Measurements from ENCODE around the gene NUDT3.
"Not testable (repeated sequence)": the region's sequence is repeated elsewhere in the genome, so short reads cannot be mapped to it uniquely, and the experiment has no call there.

NUDT3 gene

DNA sequence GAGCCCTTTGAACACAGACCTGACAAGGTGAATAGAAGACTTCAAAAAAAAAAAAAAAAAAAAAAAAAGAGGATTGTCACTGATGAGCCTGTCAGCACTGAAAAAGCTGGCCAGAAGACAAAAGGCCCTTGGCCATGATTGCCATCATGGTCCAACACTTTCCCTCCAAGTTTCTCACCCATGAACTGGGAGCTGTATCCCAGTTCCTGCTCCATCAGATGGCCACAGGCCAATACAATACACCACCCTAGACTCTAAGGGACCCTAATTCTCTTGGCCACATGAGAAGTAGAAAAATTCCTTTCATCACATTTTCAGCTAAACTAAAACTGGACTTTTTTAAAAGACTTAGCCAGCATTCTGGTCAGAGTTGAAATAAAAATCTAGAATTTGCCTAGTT lies 50.2 kb downstream of the NUDT3 start:
- DNase-seq (ENCODE audit: low spot score), result no peak

GRCh38 chr6:34341481-34341971 lies 50.9 kb downstream of the NUDT3 start:
- DNase-seq (ENCODE audit: low spot score), result no peak

GRCh38 chr6:34340906-34341480 lies 51.5 kb downstream of the NUDT3 start:
- no peak for DNase-seq (ENCODE audit: low spot score)

DNA sequence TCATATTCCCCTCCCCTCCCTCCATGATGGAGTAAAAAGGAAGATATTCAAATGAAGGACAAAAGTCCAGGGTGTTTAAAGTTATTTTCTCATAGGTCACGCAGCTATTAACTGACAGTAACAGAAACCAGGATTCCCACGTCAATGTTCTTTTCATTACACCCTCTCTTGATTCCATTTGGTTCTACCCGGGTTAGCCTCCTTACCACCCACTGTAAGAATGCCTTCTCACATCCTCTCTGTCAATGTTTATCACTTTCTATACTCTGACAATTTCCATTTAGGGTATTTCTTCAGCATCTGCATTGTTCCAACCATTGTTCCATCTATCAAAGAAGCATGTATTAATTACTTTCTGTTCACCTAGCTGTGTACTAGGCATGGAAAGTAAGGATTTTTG lies 52.1 kb downstream of the NUDT3 start:
- DNase-seq (ENCODE audit: low spot score), result no peak

- no peak for DNase-seq (ENCODE audit: low spot score)
Measured at GRCh38 chr6:34339971-34340370, 52.5 kb downstream of the NUDT3 start.

DNA sequence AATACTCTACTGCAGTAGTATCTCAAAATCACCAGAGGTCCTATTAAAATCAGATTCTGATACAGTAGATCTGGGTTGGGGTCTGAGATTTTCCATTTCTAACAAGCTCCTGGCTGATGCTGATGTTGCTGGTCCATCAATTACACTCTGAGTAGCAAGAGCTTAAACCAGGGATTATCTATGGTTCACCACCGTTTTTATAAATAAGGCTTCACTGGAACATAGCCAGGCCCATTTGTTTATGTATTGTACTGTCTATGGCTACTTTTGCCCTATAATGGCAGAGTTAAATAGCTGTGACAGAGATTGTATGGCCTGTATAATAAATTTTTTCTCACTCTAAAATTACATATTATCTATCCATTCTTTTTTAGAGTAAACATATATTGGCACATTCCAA lies 53.0 kb downstream of the NUDT3 start:
- DNase-seq (ENCODE audit: low spot score), result no peak

DNA sequence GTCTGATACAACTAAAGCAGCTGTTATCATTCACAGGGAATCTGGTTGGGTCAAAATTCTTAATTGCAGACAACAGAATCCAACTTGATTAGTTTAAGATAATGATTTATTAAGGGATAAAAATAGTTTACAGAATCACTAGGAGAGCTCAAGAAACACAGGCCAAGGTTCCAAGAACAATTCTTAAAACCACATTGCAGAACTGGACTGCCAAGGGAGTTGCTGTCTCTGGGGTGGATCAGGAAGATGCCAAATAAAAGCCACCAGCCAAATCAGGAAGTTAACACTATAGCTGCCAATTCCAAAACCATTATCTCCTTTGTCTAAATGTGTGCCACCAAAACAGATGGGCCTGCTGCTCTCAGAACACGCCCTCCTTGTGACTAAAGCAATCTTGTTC lies 53.7 kb downstream of the NUDT3 start:
- DNase-seq (ENCODE audit: low spot score), result no peak

GRCh38 chr6:34338377-34338776 lies 54.1 kb downstream of the NUDT3 start:
- DNase-seq (ENCODE audit: low spot score), result no peak

- DNase-seq (ENCODE audit: low spot score), result no peak
Measured at GRCh38 chr6:34334796-34335416, 57.6 kb downstream of the NUDT3 start.

DNA sequence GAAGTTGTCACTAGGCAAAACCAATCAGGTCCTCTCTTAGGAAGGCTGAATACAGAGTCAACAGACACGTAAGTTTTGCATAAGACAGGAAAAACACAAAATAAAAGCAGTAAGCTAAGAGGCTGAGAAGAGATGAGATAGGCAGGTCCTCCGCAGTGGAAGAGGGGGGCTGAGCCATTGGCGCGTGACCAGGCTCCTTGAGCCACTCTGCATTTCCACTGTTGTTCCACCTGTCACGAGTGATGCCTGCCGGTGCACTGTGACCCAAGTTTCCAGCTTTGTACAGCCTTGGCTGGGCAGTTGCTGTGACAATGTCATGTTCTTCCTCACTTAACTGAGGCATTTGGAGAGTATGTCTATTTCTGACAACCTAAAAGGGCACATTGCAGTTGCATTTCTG lies 58.6 kb downstream of the NUDT3 start:
- DNase-seq (ENCODE audit: low spot score), result no peak

DNA sequence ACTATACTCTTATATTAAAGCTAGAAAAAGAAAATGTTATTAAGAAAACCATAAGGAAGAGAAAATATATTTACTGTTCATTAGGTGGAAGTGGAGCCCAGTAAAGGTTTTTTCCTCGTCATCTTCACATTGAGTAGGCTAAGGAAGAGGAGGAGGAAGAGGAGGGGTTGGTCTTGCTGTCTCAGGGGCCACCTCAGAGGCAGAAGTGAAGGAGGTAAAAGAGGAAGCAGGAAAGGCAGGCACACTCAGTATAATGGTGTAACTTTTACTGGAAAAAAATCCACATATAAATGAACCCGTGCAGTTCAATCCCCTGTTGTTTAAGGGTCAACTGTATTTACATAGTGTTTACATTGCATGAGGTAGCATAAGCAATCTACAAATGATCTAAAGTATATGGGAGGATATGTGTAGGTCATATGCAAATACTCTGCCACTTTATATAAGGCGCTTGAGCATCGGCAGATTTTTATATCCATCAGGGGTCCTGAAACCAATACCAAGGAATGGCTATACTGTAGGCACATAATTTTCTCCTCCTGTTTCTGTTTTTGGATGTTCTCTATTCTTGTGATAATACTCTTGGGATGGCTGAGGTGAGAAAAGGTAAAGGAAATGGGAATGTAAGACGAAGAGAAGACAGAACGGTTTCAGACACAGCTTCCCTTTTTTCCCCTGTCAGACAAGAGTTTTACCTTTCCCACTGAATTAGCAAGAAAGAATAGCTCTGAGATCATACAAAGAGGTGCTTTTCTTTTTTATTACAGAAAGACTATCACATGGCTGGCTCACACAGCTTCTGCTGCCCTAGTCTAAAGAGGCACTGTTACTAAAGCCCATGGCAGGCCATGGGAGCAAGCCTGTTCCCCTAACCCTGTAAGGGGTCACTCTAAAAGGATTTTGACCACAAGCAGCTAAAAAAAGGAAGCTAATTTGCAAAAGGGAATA lies 59.9 kb downstream of the NUDT3 start:
- DNase-seq (ENCODE audit: low spot score), result no peak

DNA sequence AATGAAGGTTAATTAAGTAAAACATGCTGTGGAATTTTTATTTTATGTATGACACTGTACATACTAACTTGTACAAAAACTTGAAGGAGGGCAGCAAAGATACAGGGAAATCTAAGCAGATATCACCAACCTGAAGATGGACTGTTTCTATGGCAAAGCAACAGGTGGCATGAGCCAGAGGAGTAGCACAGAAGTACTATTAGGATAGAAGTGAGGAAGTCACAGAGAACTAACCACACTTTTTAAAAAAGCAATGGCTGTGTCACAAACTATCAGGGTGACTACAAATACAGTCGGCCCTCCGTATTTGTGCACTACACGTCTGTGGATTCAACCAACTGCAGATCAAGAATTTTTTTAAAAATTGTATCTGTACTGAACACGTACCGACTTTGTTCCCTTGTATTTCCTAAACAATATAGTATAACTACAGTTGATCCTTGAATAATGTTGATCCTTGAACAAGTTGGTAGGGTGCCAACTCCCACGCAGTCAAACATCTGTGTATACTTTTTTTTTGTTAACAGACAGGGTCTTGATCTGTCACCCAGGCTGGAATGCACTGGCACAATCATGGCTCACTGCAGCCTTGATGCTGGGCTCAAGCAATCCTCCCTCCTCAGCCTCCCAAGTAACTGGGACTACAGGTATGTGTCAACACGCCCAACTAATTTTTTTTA lies 61.0 kb downstream of the NUDT3 start:
- no peak for DNase-seq (ENCODE audit: low spot score)

- DNase-seq (ENCODE audit: low spot score), result not testable (repeated sequence)
Measured at GRCh38 chr6:34329814-34330213, 62.7 kb downstream of the NUDT3 start.

DNA sequence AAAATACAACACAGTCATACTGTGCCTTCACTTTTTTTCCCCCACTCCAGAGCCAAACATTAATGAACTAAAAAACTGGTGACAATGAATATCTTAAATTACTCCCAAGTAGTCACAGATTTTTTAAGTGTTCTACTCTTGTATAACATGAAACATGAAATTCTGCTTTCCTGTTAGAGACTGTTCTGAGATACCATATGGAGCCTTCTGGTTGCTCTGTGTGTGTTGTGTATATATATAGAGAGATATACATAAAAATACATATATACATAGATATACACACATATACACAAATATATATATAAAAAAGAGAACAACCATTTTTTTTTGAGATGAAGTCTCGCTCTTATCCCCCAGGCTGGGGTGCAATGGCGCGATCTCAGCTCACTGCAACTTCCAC lies 63.5 kb downstream of the NUDT3 start:
- no peak for DNase-seq (ENCODE audit: low spot score)

DNA sequence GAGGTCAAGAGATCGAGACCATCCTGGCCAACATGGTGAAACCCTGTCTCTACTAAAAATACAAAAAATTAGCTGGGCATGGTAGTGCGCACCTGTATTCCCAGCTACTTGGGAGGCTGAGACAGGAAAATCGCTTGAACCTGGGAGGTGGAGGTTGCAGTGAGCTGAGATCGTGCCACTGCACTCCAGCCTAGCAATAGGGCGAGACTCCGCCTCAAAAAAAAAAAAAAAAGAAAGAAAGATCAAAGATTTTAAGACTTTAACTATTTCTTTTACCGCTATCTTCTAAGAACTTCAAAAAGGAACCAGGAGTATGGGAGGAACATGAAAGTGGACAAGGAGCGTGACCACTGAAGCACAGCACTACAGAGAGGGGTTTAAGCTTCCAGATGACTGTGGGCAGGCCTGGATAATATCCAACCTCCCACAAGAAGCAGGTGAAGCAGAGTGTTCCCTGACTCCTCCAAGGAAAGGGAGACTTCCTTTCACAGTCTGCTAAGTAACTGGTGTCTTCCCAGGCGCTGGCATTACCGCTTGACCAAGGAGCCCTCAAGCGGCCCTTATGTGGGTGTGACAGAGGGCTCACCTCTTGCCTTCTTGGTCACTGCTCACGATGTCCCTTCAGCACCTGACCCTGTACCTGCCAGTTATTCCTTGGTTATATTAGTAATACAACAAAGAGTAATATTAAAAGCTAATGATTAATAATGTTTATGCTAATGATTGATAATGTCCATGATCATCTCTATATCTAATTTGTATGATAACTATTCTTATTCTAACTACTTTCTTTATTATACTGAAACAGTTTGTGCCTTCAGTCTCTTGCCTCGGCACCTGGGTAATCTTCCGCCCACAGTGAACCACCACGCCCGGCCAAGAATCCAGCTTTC lies 64.9 kb downstream of the NUDT3 start:
- not testable (repeated sequence) for DNase-seq (ENCODE audit: low spot score)

GRCh38 chr6:34325633-34326032 lies 66.8 kb downstream of the NUDT3 start:
- no peak for DNase-seq (ENCODE audit: low spot score)

DNA sequence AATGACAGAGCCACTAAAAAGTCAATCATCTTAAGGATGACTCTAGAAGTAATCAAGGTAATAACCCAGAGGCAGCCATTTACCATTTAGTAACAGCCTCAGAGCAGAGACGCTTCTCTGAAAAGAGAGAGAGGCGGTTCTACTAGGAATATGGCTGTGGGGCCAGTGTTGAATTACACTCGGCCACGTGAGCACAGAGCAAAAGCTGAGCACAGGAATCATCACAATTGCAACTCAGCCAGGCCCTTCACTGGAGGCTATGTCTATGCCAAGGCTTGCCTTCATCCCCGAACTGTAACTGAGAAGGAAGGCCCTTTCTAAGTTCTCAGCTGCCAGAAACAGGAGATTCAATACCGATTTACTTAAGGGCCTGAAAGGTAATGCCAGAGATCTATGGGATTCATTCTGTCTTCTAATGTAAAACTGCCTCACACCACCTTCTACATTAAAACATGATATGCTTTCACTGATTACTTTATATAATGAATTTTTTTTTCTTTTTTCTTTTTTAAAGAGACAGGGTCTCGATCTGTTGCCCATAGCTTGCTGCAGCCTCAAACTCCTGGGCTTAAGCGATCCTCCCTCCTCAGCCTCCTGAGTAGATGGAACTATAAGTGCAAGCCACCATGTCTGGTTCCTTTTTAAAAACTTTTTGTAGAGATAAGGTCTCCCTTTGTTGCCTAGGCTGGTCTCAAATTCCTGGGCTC lies 67.6 kb downstream of the NUDT3 start:
- DNase-seq (ENCODE audit: low spot score), result no peak

DNA sequence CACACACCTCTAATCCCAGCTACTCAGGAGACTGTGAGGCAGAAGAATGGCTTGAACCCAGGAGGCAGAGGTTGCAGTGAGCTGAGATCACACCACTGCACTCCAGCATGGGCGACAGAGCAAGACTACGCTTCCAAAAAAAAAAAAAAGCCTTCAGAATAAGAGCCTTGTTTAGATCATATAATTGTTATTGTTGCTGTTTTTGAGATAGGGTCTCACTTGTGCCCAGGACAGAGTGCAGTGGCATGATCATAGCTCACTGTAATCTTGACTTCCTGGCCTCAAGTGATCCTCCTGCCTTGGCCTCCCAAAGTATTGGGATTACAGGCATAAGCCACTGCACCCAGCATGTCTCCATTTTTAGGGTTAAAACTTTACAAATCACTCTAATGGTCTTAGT lies 68.2 kb downstream of the NUDT3 start:
- not testable (repeated sequence) for DNase-seq (ENCODE audit: low spot score)

DNA sequence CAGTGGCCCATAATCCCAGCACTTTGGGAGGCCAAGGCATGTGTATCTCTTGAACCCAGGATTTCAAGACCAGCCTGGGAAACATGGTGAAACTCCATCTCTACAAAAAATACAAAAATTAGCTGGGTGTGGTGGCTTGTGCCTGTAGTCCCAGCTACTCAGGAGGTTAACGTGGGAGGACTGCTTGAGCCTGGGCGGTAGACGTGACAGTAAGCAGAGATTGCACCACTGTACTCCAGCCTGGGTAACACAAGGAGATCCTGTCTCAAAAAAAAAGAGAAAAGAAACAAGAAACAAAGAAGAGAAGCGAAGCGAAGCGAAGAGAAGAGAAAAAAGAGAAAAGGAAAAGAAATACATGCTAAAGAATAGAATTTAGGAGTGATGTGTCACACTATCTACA lies 69.2 kb downstream of the NUDT3 start:
- DNase-seq (ENCODE audit: low spot score), result no peak

DNA sequence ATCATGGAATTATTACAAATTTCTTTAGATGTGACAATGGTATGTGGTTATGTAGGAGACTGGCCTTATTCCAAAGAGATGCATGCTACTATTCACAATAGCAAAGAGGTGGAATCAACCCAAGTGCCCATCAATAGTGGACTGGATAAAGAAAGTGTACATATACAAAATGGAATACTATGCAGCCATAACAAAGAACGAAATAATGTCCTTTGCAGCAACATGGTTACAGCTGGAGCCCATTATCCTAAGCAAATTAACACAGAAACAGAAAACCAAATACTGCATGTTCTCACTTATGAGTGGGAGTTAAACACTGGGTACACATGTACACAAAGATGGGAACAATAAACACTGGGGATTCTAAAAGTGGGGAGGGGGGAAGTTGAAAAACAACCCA lies 69.7 kb downstream of the NUDT3 start:
- no peak for DNase-seq (ENCODE audit: low spot score)

GRCh38 chr6:34321821-34322220 lies 70.6 kb downstream of the NUDT3 start:
- DNase-seq (ENCODE audit: low spot score), result no peak

All from HuH-7.5 (cell line).